Measurements from ENCODE around the gene PTPRG.

PTPRG gene

GRCh38 chr3:62226601-62227339, 665.4 kb downstream of the PTPRG start:
- H3K4me1 ChIP-seq (ENCODE audit: control insufficient read depth, insufficient read depth, low read length), result no peaks in the 10 kb centered on the region
- H3K27me3 ChIP-seq (ENCODE audit: control insufficient read depth, insufficient read depth, low read length), result no peaks in the 10 kb centered on the region
- no peak overlapping the region for H3K9ac ChIP-seq (ENCODE audit: low read length)
- no peaks in the 10 kb centered on the region for H3K9me3 ChIP-seq (ENCODE audit: control insufficient read depth, low read length)
- H3K36me3 ChIP-seq (ENCODE audit: control insufficient read depth, insufficient read depth, low read length), result no peaks in the 10 kb centered on the region
- H3K4me3 ChIP-seq (ENCODE audit: low read length), result no peak overlapping the region

- no peaks in the 10 kb centered on the region for H3K9me3 ChIP-seq (ENCODE audit: control insufficient read depth, low read length)
- no peak overlapping the region for H3K9ac ChIP-seq (ENCODE audit: low read length)
- H3K4me3 ChIP-seq (ENCODE audit: low read length), result no peak overlapping the region
- no peaks in the 10 kb centered on the region for H3K27me3 ChIP-seq (ENCODE audit: control insufficient read depth, insufficient read depth, low read length)
- H3K36me3 ChIP-seq (ENCODE audit: control insufficient read depth, insufficient read depth, low read length), result no peaks in the 10 kb centered on the region
- H3K4me1 ChIP-seq (ENCODE audit: control insufficient read depth, insufficient read depth, low read length), result no peaks in the 10 kb centered on the region
These were observed 667.1 kb downstream of the PTPRG start for GRCh38 chr3:62228467-62228866.

GRCh38 chr3:62229211-62229610, 667.8 kb downstream of the PTPRG start:
- Histone ChIP-seq H3K36me3 (ENCODE audit: control insufficient read depth, insufficient read depth, low read length) (no peaks in the 10 kb centered on the region), H3K4me3 (ENCODE audit: low read length) (no peak overlapping the region), H3K9me3 (ENCODE audit: control insufficient read depth, low read length) (no peaks in the 10 kb centered on the region), H3K27me3 (ENCODE audit: control insufficient read depth, insufficient read depth, low read length) (no peaks in the 10 kb centered on the region), H3K4me1 (ENCODE audit: control insufficient read depth, insufficient read depth, low read length) (no peaks in the 10 kb centered on the region), H3K9ac (ENCODE audit: low read length) (no peak overlapping the region)

GRCh38 chr3:62229908-62230307, 668.5 kb downstream of the PTPRG start:
- no peaks in the 10 kb centered on the region for H3K36me3 ChIP-seq (ENCODE audit: control insufficient read depth, insufficient read depth, low read length)
- H3K9me3 ChIP-seq (ENCODE audit: control insufficient read depth, low read length), result no peaks in the 10 kb centered on the region
- H3K27me3 ChIP-seq (ENCODE audit: control insufficient read depth, insufficient read depth, low read length), result no peaks in the 10 kb centered on the region
- no peaks in the 10 kb centered on the region for H3K4me1 ChIP-seq (ENCODE audit: control insufficient read depth, insufficient read depth, low read length)
- no peak overlapping the region for H3K9ac ChIP-seq (ENCODE audit: low read length)
- H3K4me3 ChIP-seq (ENCODE audit: low read length), result no peak overlapping the region

- no peaks in the 10 kb centered on the region for H3K36me3 ChIP-seq (ENCODE audit: control insufficient read depth, insufficient read depth, low read length)
- H3K9me3 ChIP-seq (ENCODE audit: control insufficient read depth, low read length), result no peaks in the 10 kb centered on the region
- no peak overlapping the region for H3K9ac ChIP-seq (ENCODE audit: low read length)
- no peak overlapping the region for H3K4me3 ChIP-seq (ENCODE audit: low read length)
- no peaks in the 10 kb centered on the region for H3K27me3 ChIP-seq (ENCODE audit: control insufficient read depth, insufficient read depth, low read length)
- no peaks in the 10 kb centered on the region for H3K4me1 ChIP-seq (ENCODE audit: control insufficient read depth, insufficient read depth, low read length)
These were observed 671.7 kb downstream of the PTPRG start for GRCh38 chr3:62233065-62233464.

- no peaks in the 10 kb centered on the region for H3K27me3 ChIP-seq (ENCODE audit: control insufficient read depth, insufficient read depth, low read length)
- no peaks in the 10 kb centered on the region for H3K36me3 ChIP-seq (ENCODE audit: control insufficient read depth, insufficient read depth, low read length)
- H3K9ac ChIP-seq (ENCODE audit: low read length), result no peak overlapping the region
- H3K4me1 ChIP-seq (ENCODE audit: control insufficient read depth, insufficient read depth, low read length), result no peaks in the 10 kb centered on the region
- H3K4me3 ChIP-seq (ENCODE audit: low read length), result no peak overlapping the region
- H3K9me3 ChIP-seq (ENCODE audit: control insufficient read depth, low read length), result no peaks in the 10 kb centered on the region
These were observed 674.6 kb downstream of the PTPRG start for GRCh38 chr3:62236016-62236415.

- no peaks in the 10 kb centered on the region for H3K36me3 ChIP-seq (ENCODE audit: control insufficient read depth, insufficient read depth, low read length)
- H3K9ac ChIP-seq (ENCODE audit: low read length), result no peak overlapping the region
- no peak overlapping the region for H3K4me3 ChIP-seq (ENCODE audit: low read length)
- no peaks in the 10 kb centered on the region for H3K27me3 ChIP-seq (ENCODE audit: control insufficient read depth, insufficient read depth, low read length)
- no peaks in the 10 kb centered on the region for H3K9me3 ChIP-seq (ENCODE audit: control insufficient read depth, low read length)
- no peaks in the 10 kb centered on the region for H3K4me1 ChIP-seq (ENCODE audit: control insufficient read depth, insufficient read depth, low read length)
These were observed 676.0 kb downstream of the PTPRG start for GRCh38 chr3:62237286-62237948.

GRCh38 chr3:62238003-62238402, 676.6 kb downstream of the PTPRG start:
- Histone ChIP-seq H3K4me1 (ENCODE audit: control insufficient read depth, insufficient read depth, low read length) (no peaks in the 10 kb centered on the region), H3K36me3 (ENCODE audit: control insufficient read depth, insufficient read depth, low read length) (no peaks in the 10 kb centered on the region), H3K4me3 (ENCODE audit: low read length) (no peak overlapping the region), H3K27me3 (ENCODE audit: control insufficient read depth, insufficient read depth, low read length) (no peaks in the 10 kb centered on the region), H3K9ac (ENCODE audit: low read length) (no peak overlapping the region), H3K9me3 (ENCODE audit: control insufficient read depth, low read length) (no peaks in the 10 kb centered on the region)

GRCh38 chr3:62238431-62238830, 677.1 kb downstream of the PTPRG start:
- H3K9me3 ChIP-seq (ENCODE audit: control insufficient read depth, low read length), result no peaks in the 10 kb centered on the region
- no peaks in the 10 kb centered on the region for H3K36me3 ChIP-seq (ENCODE audit: control insufficient read depth, insufficient read depth, low read length)
- no peak overlapping the region for H3K4me3 ChIP-seq (ENCODE audit: low read length)
- no peaks in the 10 kb centered on the region for H3K4me1 ChIP-seq (ENCODE audit: control insufficient read depth, insufficient read depth, low read length)
- no peak overlapping the region for H3K9ac ChIP-seq (ENCODE audit: low read length)
- H3K27me3 ChIP-seq (ENCODE audit: control insufficient read depth, insufficient read depth, low read length), result no peaks in the 10 kb centered on the region

- no peaks in the 10 kb centered on the region for H3K4me1 ChIP-seq (ENCODE audit: control insufficient read depth, insufficient read depth, low read length)
- H3K36me3 ChIP-seq (ENCODE audit: control insufficient read depth, insufficient read depth, low read length), result no peaks in the 10 kb centered on the region
- no peak overlapping the region for H3K4me3 ChIP-seq (ENCODE audit: low read length)
- no peaks in the 10 kb centered on the region for H3K27me3 ChIP-seq (ENCODE audit: control insufficient read depth, insufficient read depth, low read length)
- no peak overlapping the region for H3K9ac ChIP-seq (ENCODE audit: low read length)
- H3K9me3 ChIP-seq (ENCODE audit: control insufficient read depth, low read length), result no peaks in the 10 kb centered on the region
These were observed 679.9 kb downstream of the PTPRG start for GRCh38 chr3:62241279-62241678.

GRCh38 chr3:62242831-62243509, 681.6 kb downstream of the PTPRG start:
- H3K9ac ChIP-seq (ENCODE audit: low read length), result no peak overlapping the region
- H3K36me3 ChIP-seq (ENCODE audit: control insufficient read depth, insufficient read depth, low read length), result no peaks in the 10 kb centered on the region
- H3K4me3 ChIP-seq (ENCODE audit: low read length), result no peak overlapping the region
- no peaks in the 10 kb centered on the region for H3K4me1 ChIP-seq (ENCODE audit: control insufficient read depth, insufficient read depth, low read length)
- no peaks in the 10 kb centered on the region for H3K27me3 ChIP-seq (ENCODE audit: control insufficient read depth, insufficient read depth, low read length)
- H3K9me3 ChIP-seq (ENCODE audit: control insufficient read depth, low read length), result no peaks in the 10 kb centered on the region

GRCh38 chr3:62246094-62246493, 684.7 kb downstream of the PTPRG start:
- Histone ChIP-seq H3K4me1 (ENCODE audit: control insufficient read depth, insufficient read depth, low read length) (no peaks in the 10 kb centered on the region), H3K27me3 (ENCODE audit: control insufficient read depth, insufficient read depth, low read length) (no peaks in the 10 kb centered on the region), H3K36me3 (ENCODE audit: control insufficient read depth, insufficient read depth, low read length) (no peaks in the 10 kb centered on the region), H3K4me3 (ENCODE audit: low read length) (no peak overlapping the region), H3K9me3 (ENCODE audit: control insufficient read depth, low read length) (no peaks in the 10 kb centered on the region), H3K9ac (ENCODE audit: low read length) (no peak overlapping the region)

Data from mucosa of stomach (tissue), 1 donor.